Activated effector memory CD4-positive, alpha-beta T cell treated with anti-CD3 and anti-CD28 coated beads, Interleukin-2, amount 50 U/mL, for 16 hours (primary cell): Measurements from ENCODE around the gene APOC3.
"Not testable (repeated sequence)": the region's sequence is repeated elsewhere in the genome, so short reads cannot be mapped to it uniquely, and the experiment has no call there.

ENCODE experiments used
- DNase-seq: peaks from one replicate; pipeline ENCODE4 v3.0.0-alpha.2; 2020

APOC3 gene

DNA sequence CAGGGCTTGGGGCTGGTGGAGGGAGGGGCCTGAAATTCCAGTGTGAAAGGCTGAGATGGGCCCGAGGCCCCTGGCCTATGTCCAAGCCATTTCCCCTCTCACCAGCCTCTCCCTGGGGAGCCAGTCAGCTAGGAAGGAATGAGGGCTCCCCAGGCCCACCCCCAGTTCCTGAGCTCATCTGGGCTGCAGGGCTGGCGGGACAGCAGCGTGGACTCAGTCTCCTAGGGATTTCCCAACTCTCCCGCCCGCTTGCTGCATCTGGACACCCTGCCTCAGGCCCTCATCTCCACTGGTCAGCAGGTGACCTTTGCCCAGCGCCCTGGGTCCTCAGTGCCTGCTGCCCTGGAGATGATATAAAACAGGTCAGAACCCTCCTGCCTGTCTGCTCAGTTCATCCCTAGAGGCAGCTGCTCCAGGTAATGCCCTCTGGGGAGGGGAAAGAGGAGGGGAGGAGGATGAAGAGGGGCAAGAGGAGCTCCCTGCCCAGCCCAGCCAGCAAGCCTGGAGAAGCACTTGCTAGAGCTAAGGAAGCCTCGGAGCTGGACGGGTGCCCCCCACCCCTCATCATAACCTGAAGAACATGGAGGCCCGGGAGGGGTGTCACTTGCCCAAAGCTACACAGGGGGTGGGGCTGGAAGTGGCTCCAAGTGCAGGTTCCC, at the start of gene APOC3:
TSS of gene APOC3 (plus strand) at position 383 of the 659 bp plus-strand sequence. CDS start 676 bp downstream, outside the sequence.
- no peak for DNase-seq

DNA sequence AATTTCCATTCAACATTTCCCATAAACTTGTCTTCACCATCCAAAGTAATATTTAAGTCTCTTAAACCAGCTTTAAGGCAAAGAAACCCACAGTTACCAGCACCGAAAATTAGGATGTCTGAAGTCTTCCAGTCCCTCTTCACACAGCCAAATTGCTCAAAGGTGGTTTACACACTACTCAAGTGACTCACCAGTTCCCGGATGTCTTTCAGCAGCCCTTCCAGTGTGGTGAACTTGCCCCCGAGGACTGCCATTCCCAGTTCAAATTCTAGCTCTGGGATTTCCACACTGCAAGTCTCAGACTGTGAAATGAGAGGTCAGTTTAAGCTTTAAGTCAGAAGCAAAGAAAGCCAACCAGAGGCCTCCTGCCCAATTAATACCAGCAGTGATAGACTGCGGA, 47.0 kb upstream of the APOC3 start:
- DNase-seq = no peak

DNA sequence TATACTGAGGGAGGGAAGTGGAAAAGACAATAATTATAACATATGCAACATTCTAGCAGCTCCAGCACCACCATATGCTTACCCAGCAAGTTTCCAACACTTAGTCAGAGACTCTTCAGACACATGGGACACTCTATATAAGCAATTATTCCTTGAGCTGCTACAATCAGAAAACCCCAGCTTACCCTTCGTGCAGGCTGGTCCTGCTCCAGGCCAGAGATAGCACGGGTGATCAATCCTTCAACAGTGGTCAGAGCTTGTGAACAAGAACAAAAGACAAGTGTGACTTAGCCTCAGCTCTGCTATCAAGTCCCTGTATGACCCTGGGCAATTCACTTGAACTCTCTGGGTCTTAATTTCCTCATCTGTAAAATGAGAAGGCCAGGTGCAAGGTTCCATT, 43.4 kb upstream of the APOC3 start:
- DNase-seq = no peak

DNA sequence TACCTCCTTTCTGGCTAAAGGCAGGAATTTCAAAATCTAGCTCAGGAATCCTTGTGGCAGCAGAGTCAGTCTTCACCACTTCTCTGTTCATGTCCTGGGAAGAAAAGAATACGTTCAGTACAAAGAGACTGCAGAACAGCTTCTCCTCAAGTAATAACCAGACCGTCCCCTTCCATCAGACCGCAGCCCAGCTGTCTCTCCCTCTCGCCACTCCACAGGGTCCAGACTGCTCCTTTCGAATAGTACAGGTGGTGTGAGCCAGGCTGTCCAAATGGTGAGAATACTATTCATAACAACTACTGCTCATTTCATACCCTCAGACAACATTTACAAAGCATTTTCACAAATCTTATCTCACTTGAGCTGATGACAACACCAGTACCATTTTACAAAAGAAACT, 42.7 kb upstream of the APOC3 start:
- DNase-seq = no peak

DNA sequence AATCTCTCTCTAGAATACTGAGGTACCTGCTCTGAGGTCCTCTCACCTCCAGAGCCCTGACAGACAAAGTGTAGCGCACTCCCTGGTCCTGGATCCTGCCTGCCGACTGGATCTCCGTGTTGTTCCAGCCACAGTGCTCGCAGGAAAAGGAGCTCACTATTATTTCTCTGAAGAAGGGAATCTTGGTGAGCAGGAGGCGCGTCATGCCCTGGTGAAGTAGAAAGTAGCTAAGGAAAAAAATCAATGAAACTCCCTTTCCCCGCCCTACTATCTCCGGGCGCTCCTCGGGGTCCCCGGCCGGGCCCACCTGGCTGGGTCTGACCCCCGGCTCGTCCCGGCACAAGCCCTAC, 42.3 kb upstream of the APOC3 start:
- DNase-seq = no peak

DNA sequence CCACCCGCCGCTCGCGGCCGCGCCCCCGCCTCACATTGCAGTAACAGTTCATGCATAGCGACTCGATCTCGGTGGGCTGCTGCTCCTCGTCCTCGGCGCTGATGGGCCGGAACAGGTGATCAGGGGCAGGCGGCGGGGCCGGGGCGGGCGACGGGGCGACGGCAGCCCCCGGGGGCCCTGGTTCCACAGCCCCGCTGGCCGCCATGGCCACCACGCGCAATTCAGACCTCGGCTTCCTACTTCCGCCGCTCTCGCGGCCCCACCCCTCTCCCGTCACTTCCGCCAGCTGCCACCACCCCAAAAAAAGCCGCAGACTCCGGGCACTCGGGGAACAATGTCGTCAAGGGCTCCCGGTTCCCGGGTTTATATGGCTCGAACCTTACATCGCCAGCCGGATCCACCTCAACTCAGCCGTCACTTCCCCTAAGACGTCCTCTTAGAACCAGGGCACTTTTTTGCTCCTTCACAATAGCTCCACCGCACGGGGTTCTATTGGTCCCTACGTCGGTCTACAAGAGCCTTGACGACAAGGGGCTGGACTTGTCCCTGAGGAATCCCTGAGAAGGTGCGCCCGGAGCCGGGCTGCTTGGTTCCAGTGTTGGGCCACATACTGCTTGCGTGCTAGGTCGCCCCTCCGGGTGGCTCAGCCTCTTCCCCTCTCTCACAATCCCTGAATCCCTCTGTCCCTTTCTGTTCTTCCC, 41.8 kb upstream of the APOC3 start, which contains the start of gene ZPR1:
TSS of gene ZPR1 (minus strand) at position 238 of the 701 bp plus-strand sequence. CDS start at position 205, 33 bp downstream.
- peak; percentile 95 for DNase-seq

DNA sequence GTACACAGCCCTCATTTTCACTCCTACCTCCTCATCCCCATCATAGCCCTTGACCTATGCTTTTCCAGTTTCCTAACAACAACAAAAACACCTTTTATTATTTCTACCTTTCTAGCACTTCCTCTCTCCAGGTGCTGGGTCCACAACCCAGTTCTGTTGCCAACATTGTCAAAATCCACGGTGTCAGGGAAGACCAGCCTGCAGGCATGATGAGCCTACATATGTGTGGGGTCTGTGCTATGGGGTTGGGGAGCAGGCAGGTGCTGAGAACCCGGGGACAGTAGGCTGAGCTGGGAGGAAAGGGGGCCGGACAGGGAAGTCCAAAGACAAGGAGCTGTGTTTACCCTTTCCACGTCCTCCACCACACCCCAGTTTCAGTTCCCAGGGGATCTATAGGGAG, 41.2 kb upstream of the APOC3 start:
- no peak for DNase-seq

DNA sequence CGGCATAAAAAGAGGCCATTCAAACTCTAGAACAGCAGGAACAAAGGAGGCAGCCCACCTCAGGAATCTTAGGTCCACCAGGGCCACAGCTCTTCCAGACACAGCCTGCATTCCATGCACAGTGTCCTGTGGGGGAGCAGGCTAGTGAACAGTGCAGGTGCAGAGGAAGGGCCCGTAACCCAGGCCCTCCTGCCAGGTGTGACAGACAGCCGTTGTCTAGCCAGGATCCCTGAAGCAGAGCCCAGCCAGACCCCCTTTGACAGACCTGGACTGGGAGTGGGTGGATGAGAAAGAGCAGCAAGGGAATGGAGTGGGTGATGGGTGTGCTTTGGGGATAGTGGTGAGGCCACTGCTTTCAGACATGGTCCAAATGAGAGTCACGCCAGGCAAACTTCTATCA, 40.7 kb upstream of the APOC3 start:
- no peak for DNase-seq

DNA sequence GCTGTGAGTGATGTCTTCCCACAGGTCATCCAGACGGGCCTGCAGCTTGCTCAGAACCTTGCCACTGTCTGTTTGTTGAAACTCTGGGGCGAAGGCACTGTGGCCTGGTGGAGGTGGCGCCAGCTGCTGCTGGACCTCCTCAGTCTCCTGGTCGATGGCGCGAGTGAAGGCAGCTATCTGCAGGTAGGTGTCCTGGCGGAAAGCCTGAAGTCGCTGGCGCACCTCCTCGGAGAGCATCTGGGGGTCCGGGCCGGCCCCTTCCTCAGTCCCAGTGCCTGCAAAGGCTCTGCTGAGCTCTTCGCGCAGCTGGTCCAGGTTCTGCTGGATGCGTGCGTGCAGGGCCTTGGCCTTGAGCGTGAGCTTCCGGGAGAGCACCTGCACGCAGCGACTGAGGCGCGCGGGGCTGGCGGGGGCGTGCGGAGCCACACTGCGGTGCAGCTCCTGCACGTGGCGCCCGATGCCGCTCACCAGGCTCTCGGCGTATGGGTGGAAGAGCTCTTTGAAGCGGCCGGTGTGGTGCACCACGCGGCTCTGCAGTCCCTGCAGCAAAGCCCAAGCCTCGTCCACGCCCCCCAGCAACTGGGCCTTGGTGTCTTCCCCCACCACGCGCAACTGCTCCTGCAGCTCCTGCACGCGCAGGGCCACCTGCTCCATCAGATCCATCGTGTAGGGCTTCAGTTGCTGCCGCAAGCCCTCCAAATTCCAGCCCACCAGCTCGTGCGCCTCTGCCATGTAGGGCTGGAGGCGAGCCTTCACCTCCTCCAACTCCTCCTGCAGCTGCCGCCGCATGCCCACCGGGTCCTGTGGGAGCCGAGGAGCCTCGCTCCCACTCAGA, 39.3 kb upstream of the APOC3 start:
- no peak for DNase-seq

DNA sequence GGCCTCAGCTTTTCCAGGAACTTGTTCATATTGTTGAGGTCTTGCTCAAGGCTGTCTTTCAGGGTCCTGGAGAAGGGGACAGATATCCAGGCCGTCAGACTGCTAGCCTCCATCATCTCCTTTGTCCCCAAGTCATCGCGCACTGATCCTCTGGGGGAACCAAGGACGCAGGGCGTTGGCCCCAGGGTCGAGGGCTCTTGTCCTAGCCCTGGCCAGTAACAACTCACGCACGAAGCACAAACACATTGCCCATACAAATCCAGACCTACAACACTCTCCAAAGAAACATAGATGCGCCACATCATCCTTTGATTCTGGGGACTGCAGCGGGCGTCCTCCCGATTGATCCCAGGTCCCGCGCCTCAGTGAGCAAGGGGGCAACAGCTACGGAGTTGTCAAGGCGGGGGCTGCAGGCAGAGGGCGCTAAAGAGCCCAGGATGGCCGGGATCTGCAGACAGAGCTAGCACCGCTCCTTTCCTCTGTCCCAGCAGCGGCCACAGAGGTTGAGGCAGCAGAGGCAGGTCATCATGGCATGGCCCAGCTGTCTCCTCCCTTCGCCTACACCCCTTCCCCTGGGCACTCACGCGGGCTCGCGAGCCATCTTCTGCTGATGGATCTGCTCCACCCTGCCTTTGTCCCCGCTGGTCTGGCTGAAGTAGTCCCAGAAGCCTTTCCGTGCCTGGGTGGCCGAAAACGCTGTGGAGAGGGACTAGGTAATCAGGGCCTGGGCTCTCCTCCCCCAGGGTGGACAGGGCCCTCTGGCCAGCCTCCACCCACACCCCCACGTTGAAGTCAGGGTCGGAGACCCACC, 38.5 kb upstream of the APOC3 start:
- DNase-seq = peak; percentile 91

DNA sequence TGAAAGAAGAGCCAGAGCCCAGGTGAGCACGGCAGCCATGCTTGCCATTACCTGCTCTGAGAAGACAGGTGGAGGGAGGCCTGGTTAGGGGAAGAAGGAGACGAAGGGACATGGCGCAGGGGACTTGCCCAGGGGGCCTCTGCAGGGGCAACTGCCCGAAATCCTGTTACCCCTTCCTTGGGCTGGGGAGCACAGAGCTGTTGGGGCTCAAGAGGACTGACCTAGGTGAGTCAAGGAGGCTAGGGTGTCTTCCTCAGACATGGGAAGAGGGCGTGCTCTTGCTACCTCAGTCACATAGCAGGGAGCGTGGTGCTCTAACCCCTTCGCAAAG, 37.9 kb upstream of the APOC3 start, which contains the start of gene APOA5:
TSS of gene APOA5 (minus strand) at position 67 of the 331 bp plus-strand sequence. CDS start at position 48, 19 bp downstream.
- no peak for DNase-seq

DNA sequence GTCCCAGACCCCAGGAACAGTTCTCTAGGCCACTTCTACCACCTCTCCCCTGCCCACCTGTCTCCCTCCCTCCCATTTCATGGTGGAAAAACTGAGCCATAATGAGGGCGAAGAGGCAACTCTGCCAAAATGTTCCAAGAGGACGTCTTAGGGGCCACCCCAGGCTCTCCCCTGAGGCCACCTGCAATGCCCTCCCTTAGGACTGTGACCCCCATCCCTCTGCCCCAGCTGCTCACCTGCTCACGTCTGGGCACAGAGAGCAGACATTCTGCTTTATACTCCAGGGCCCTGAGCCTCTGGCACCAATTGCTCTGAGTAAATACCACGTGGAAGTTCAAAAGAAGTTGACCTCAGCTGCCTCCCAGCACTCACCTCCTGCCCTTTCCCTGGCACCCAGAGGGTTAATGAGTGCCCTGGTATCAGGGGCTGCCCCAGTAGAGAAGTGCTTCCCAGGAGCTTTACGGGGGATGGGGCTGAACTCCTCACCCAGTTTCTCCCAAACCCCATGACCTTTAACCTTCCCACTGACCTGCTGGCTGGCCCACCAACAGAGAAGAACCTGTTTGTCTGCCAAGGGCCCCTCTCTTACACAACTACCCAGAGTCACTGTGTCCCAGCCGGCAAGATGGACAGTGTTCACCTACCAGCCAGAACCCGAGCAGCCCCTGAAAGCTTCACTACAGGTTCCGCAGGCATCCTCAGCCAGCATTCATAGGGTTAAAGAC, 37.4 kb upstream of the APOC3 start:
- DNase-seq = no peak

DNA sequence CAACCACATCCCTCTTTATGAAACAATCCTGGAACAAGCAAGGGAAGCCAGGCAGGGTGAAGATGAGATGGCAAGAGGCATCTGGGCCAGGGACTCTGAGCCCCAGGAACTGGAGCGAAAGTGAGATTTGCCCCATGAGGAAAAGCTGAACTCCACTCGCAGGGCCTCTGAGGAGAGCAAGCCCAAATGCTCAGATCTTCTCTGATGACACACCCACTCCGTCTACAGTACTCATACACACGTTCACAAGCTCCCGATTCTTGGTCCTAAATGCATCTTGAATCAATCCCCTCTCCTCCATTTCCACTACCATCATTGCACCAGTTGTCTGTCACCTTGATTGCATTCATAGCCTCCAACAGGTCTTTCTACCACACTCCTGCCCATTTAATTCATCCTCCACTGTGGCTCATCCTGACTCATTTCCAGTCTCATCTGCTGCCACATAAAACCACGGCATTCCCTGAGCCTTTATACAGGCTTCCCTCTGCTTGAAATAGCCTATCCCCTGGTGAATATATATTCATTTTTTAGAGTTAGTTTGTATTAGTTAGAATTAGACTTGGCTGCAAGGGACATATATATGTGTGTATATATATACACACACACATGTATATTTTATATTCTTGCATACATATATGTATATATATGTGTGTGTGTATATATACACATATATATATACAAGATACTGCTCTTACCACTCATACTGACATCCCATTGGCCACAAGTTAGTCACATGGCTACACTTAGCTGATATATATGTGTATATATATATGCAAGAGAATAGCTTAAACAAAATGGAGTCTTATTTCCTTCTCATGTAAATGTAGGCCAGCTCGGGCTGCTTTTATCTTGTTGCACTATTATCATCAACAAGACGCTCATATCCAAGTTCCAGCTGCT, 36.6 kb upstream of the APOC3 start:
- no peak for DNase-seq

DNA sequence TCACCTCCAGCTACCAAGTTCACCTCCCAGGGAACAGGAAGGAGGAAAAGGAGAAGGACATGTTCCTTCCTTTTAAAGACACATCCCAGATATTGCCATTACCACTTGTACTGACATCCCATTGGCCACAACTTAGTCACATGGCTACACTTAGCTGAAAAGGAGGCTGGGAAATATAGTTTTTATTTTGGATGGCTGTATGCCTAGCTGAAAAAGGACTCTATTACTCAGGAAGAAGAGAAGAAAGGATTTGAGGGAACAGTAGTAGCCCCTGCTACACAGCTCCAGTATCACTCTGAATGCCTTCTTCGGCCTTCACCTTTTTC, 36.0 kb upstream of the APOC3 start:
- no peak for DNase-seq

DNA sequence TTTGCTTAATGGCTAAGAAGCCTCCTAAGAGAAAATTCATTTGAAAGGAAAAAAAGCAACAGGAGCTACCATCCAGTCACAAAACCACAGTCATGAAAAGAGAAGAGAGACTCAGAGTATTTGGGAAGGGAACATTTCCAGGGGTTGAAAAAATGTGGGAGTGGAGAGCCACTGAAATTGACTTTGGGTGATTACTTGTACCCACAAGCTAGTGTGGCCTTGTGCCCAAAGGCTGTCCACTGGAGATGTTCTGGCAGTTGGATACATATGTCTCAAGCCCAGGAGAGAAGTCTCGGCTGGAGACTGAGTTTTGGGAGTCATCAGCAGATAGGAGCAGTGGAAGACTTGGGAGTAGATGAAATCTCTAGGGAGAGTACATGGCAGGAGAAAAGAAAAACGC, 34.9 kb upstream of the APOC3 start:
- no peak for DNase-seq

DNA sequence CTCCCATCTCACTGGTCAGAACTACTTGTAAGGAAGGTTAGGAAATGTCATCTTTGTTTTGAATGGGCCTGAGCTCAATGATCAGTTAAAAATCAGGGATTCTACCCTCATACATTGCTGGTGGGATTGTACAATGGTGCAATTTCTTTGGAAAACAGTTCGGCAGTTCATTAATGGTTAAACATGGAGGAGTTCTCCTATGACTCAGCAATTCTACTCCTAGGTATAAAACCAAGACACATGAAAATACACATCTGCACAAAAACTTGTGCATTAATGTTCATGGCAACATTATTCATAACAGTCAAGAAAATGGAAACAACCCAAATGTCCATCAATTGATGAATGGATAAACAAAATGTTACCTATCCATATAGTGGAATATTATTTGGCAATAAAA, 33.2 kb upstream of the APOC3 start:
- no peak for DNase-seq

DNA sequence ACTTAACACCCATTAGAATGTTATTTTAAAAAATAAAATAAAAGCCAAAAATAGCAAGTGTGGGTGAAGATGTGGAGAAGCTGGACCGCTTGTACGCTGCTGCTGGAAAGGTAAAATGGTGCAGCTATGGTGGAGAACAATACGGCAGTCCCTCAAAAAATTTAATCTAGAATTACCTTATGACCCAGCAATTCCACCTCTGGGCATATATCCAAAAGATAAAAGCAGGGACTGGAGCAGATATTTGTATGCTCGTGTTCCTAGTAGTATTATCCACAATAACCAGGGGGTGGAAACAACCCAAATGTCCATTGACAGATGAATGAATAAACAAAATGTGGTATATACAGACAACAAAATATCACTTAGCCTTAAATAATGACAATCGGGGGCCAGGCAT, 31.9 kb upstream of the APOC3 start:
- no peak for DNase-seq

DNA sequence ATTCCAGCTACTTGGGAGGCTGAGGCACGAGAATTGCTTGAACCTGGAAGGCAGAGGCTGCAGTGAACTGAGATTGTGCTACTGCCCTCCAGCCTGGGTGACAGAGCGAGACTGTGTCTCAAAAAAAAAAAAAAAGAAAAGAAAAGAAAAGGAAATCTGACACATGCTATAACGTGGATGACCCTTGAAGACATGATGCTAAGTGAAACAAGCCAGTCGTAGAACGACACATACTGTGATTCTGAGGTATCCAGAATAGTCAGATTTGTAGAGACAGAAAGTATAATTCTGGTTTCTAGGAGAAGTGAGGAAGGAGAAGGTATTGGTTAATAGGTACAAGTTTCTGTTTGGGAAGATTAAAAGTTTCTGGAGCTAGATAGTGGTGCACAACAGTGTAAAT, 31.3 kb upstream of the APOC3 start:
- no peak for DNase-seq

DNA sequence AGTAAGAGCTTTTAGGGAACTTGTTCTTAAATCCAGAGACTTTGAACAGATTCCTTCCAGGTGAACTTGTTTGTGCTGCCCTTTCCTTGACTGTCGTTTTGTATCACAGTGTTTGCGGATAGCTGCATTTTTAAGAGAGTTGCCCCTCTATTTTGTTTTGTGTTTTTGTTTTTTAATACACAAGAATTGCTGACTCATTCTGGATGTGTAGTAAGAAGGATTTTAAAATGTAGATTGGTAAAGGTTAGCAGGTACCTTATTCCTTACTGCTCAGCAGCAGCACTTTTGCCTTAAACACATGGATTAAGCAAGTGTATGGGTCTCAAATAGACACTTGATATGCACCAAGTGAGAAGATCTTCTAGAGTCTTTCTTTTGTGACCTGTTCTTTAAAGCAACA, 29.1 kb upstream of the APOC3 start:
- DNase-seq = no peak

DNA sequence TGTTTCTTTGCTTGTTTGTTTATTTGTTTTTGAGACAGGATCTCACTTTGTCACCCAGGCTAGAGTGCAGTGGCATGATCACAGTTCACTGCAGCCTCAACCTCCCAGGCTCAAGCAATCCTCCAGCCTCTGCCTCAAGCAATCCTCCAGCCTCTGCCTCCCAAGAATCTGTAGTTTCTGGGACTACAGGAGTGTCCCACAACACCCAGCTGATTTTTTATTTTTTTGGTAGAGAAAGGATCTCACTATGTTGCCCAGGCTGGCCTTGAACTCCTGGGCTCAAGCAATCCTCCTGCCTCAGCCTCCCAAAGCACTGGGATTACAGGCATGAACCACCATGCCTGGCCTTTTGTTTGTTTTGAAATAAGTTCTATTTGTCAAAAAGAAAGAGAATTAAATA, 28.0 kb upstream of the APOC3 start:
- DNase-seq = not testable (repeated sequence)

DNA sequence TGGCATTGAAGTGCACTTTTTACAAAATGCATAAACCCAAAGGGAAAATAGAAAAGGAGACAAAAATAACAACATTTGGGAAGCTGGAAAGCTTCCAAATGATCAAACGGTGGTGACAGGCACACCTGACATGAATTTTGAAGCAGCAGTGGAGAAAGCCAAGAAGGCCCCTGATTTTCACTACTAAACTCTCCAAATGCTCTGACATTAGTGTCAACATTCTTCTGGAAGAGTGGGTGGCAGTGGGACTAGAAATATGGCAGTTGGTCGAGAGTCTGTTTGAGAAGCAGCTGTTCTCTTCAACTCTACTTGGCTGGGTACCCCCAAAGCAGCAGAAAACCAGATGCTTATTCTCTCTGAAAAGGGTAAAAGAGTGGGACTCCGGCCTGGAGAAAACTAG, 25.7 kb upstream of the APOC3 start:
- DNase-seq = no peak
